Mesenchymal stem cell (in vitro differentiated cells and primary cell): ENCODE results near the gene MINK1.

Source experiments
- DNase-seq: peaks from one replicate; pipeline ENCODE4 v3.0.0-alpha.2; 2013
- H2AFZ ChIP-seq: one replicate; pipeline ENCODE4 v1.6.1; 2013; ENCODE audit warnings: low read depth, mild to moderate bottlenecking, control low read depth, inconsistent platforms, low read length, moderate library complexity
- H2AK5ac ChIP-seq: 2 replicates; pipeline ENCODE4 v1.6.1; 2013; ENCODE audit warnings: low read length, moderate library complexity, mild to moderate bottlenecking, inconsistent platforms; ENCODE audit not compliant: severe bottlenecking
- H2BK120ac ChIP-seq: one replicate; pipeline ENCODE4 v1.6.1; 2013; ENCODE audit warnings: low read depth, mild to moderate bottlenecking, inconsistent platforms, low read length, moderate library complexity
- H2BK12ac ChIP-seq, 2 experiments: one replicate each; pipeline ENCODE4 v1.6.1; 2013; ENCODE audit warnings: inconsistent platforms in 2 of 2, low read length in 2 of 2, mild to moderate bottlenecking in 2 of 2, moderate library complexity in 2 of 2, control low read depth in 1 of 2
- H2BK15ac ChIP-seq: one replicate; pipeline ENCODE4 v1.6.1; 2013; ENCODE audit warnings: mild to moderate bottlenecking, low read depth, inconsistent platforms; ENCODE audit not compliant: poor library complexity, severe bottlenecking
- H2BK5ac ChIP-seq: 2 replicates; pipeline ENCODE4 v1.6.1; 2013; ENCODE audit warnings: low read depth, mild to moderate bottlenecking, low read length, control low read depth, inconsistent platforms; ENCODE audit not compliant: poor library complexity, severe bottlenecking
- H3K14ac ChIP-seq, 2 experiments: one replicate each; pipeline ENCODE4 v1.6.1; 2013; ENCODE audit warnings: inconsistent platforms in 2 of 2, low read length in 2 of 2, control low read depth in 1 of 2, mild to moderate bottlenecking in 1 of 2, moderate library complexity in 1 of 2
- H3K18ac ChIP-seq, 2 experiments: one replicate each; pipeline ENCODE4 v1.6.1; 2013; ENCODE audit warnings: inconsistent platforms in 2 of 2, low read length in 2 of 2, control low read depth in 1 of 2, low read depth in 1 of 2, mild to moderate bottlenecking in 1 of 2
- H3K23ac ChIP-seq, 2 experiments: one replicate each; pipeline ENCODE4 v1.6.1; 2013; ENCODE audit warnings: inconsistent platforms in 2 of 2, low read length in 2 of 2, mild to moderate bottlenecking in 2 of 2, moderate library complexity in 2 of 2, control low read depth in 1 of 2
- H3K27ac ChIP-seq: 2 replicates; pipeline ENCODE4 v1.5.1; 2013; ENCODE audit warnings: mild to moderate bottlenecking, moderate library complexity, low read length, control low read depth, inconsistent platforms; ENCODE audit not compliant: poor library complexity, severe bottlenecking
- H3K27me3 ChIP-seq, 2 experiments: 2 replicates each; pipeline versions ENCODE4 v1.6.1 to v1.7.0; 2013; ENCODE audit warnings: low read length in 2 of 2, mild to moderate bottlenecking in 2 of 2, moderate library complexity in 2 of 2, control low read depth in 1 of 2, inconsistent platforms in 1 of 2; ENCODE audit not compliant: control insufficient read depth in 1 of 2, insufficient read depth in 1 of 2
- H3K36me3 ChIP-seq, 2 experiments: 2 replicates each; pipeline versions ENCODE4 v1.6.1 to v1.7.0; 2013; ENCODE audit warnings: low read length in 2 of 2, control low read depth in 1 of 2, inconsistent platforms in 1 of 2, low read depth in 1 of 2, mild to moderate bottlenecking in 1 of 2; ENCODE audit not compliant: insufficient read depth in 2 of 2, control insufficient read depth in 1 of 2
- H3K4ac ChIP-seq, 2 experiments: one replicate each; pipeline ENCODE4 v1.6.1; 2013; ENCODE audit warnings: inconsistent platforms in 2 of 2, low read length in 2 of 2, mild to moderate bottlenecking in 2 of 2, moderate library complexity in 2 of 2, control low read depth in 1 of 2, low read depth in 1 of 2
- H3K4me1 ChIP-seq: 2 replicates; pipeline ENCODE4 v1.6.1; 2013; ENCODE audit warnings: low read depth, low read length, control low read depth; ENCODE audit not compliant: control insufficient read depth, insufficient read depth
- H3K4me2 ChIP-seq: 2 replicates; pipeline ENCODE4 v1.6.1; 2013; ENCODE audit warnings: low read length, mild to moderate bottlenecking, inconsistent platforms; ENCODE audit not compliant: poor library complexity, severe bottlenecking
- H3K4me3 ChIP-seq, 2 experiments: 2 replicates each; pipeline versions ENCODE4 v1.5.1 to v1.7.0; 2013; ENCODE audit warnings: low read length in 2 of 2, mild to moderate bottlenecking in 2 of 2, control low read depth in 1 of 2, low read depth in 1 of 2; ENCODE audit not compliant: insufficient read depth in 1 of 2
- H3K79me1 ChIP-seq: replicated peaks from 2 replicates; pipeline ENCODE4 v1.6.1; 2013; ENCODE audit warnings: mild to moderate bottlenecking, control low read depth, low read length, inconsistent platforms; ENCODE audit not compliant: poor library complexity, severe bottlenecking
- H3K9ac ChIP-seq: 2 replicates; pipeline ENCODE4 v1.7.0; 2013; ENCODE audit warnings: mild to moderate bottlenecking, low read length, moderate library complexity
- H3K9me3 ChIP-seq: 2 replicates; pipeline ENCODE4 v1.7.0; 2013; ENCODE audit warnings: mild to moderate bottlenecking, low read length; ENCODE audit not compliant: control insufficient read depth
- H4K8ac ChIP-seq: one replicate; pipeline ENCODE4 v1.6.1; 2013; ENCODE audit warnings: inconsistent platforms, mild to moderate bottlenecking, low read length, moderate library complexity
- H4K91ac ChIP-seq: one replicate; pipeline ENCODE4 v1.6.1; 2013; ENCODE audit warnings: mild to moderate bottlenecking, low read length, inconsistent platforms
- WGBS: methylation state at CpG from one replicate; pipeline ENCODE4 v1.1.7; 2013; ENCODE audit warnings: mixed read lengths; 5-methylcytosine and 5-hydroxymethylcytosine counted together

MINK1 gene

GRCh38 chr17:4877089-4877488 is 43.9 kb downstream of the MINK1 start:
- Histone ChIP-seq H3K4me3 (no peak overlapping the region), H3K4me2 (no peak overlapping the region), H2BK5ac (no peak overlapping the region), H3K4ac (no peak overlapping the region), H3K14ac (no peak overlapping the region), H3K23ac (no peak overlapping the region), H2BK12ac (no peak overlapping the region), H3K27me3 (no peaks in the 10 kb centered on the region), H3K9me3 (no peaks in the 10 kb centered on the region), H2BK120ac (no peak overlapping the region), H4K8ac (no peak overlapping the region), H3K27ac (no peak overlapping the region), H2AFZ (no peak overlapping the region), H2BK15ac (no peak overlapping the region), H3K18ac (no peak overlapping the region), H3K9ac (no peak overlapping the region), H3K4me1 (no peaks in the 10 kb centered on the region), H2AK5ac (no peak overlapping the region), H3K36me3 (peaks cover 23 to 43% of the 10 kb centered on the region in 2 experiments), H4K91ac (no peak overlapping the region), H3K79me1 (peaks cover 37% of the 10 kb centered on the region)
- no peak for DNase-seq
- WGBS: 91% methylated on average over 3 of the region's 5 CpGs

- Histone ChIP-seq H3K9me3 (no peaks in the 10 kb centered on the region), H3K27ac (no peak overlapping the region), H3K23ac (no peak overlapping the region), H3K36me3 (peaks cover 28 to 58% of the 10 kb centered on the region in 2 experiments), H2AK5ac (no peak overlapping the region), H4K91ac (no peak overlapping the region), H3K4me3 (no peak overlapping the region), H4K8ac (no peak overlapping the region), H3K79me1 (peaks cover 39% of the 10 kb centered on the region), H2BK12ac (no peak overlapping the region), H2BK5ac (no peak overlapping the region), H3K4me1 (no peaks in the 10 kb centered on the region), H3K27me3 (no peaks in the 10 kb centered on the region), H3K4ac (no peak overlapping the region), H3K4me2 (no peak overlapping the region), H2AFZ (no peak overlapping the region), H3K9ac (no peak overlapping the region), H3K14ac (no peak overlapping the region), H2BK15ac (no peak overlapping the region), H2BK120ac (no peak overlapping the region), H3K18ac (no peak overlapping the region)
- no peak for DNase-seq
- WGBS: 100% methylated on average over 1 of the region's 4 CpGs
These were observed 46.5 kb downstream of the MINK1 start for GRCh38 chr17:4879601-4880000.

GRCh38 chr17:4880857-4881256 is 47.7 kb downstream of the MINK1 start:
- H3K4me1 ChIP-seq: no peaks in the 10 kb centered on the region
- DNase-seq: no peak

GRCh38 chr17:4881761-4882555 is 48.8 kb downstream of the MINK1 start:
- no peak overlapping the region for H3K4me3 ChIP-seq
- H3K4ac ChIP-seq: no peak overlapping the region
- H4K8ac ChIP-seq: no peak overlapping the region
- no peak overlapping the region for H3K14ac ChIP-seq
- no peak overlapping the region for H3K18ac ChIP-seq
- H3K36me3 ChIP-seq: peaks cover 52 to 79% of the 10 kb centered on the region in 2 experiments
- no peak overlapping the region for H2BK12ac ChIP-seq
- no peak overlapping the region for H2AFZ ChIP-seq
- H2BK120ac ChIP-seq: no peak overlapping the region
- WGBS: 59% methylated on average over 5 of the region's 9 CpGs
- no peak overlapping the region for H3K23ac ChIP-seq
- no peak overlapping the region for H2BK5ac ChIP-seq
- H2AK5ac ChIP-seq: no peak overlapping the region
- H3K9ac ChIP-seq: no peak overlapping the region
- H3K27me3 ChIP-seq: no peaks in the 10 kb centered on the region
- H3K4me1 ChIP-seq: no peaks in the 10 kb centered on the region
- peaks cover 34% of the 10 kb centered on the region for H3K79me1 ChIP-seq
- no peak overlapping the region for H4K91ac ChIP-seq
- H3K4me2 ChIP-seq: no peak overlapping the region
- no peaks in the 10 kb centered on the region for H3K9me3 ChIP-seq
- no peak overlapping the region for H3K27ac ChIP-seq
- DNase-seq: peak; percentile 43
- H2BK15ac ChIP-seq: no peak overlapping the region

More at GRCh38 chr17:4880857-4881256, 47.7 kb downstream of the MINK1 start:
- no peaks in the 10 kb centered on the region for H3K9me3 ChIP-seq
- no peak overlapping the region for H3K9ac ChIP-seq
- no peak overlapping the region for H3K14ac ChIP-seq
- H2BK12ac ChIP-seq: no peak overlapping the region
- H3K18ac ChIP-seq: no peak overlapping the region
- 90% methylated on average over 15 of the region's 15 CpGs for WGBS
- no peak overlapping the region for H4K8ac ChIP-seq
- no peak overlapping the region for H2BK120ac ChIP-seq
- H2AFZ ChIP-seq: no peak overlapping the region
- no peak overlapping the region for H3K23ac ChIP-seq
- peaks cover 41 to 71% of the 10 kb centered on the region in 2 experiments for H3K36me3 ChIP-seq
- no peak overlapping the region for H2BK15ac ChIP-seq
- no peak overlapping the region for H3K4me3 ChIP-seq
- H3K4ac ChIP-seq: no peak overlapping the region
- no peaks in the 10 kb centered on the region for H3K27me3 ChIP-seq
- H2AK5ac ChIP-seq: no peak overlapping the region
- H3K27ac ChIP-seq: no peak overlapping the region
- H4K91ac ChIP-seq: no peak overlapping the region
- H3K79me1 ChIP-seq: peaks cover 39% of the 10 kb centered on the region
- H3K4me2 ChIP-seq: no peak overlapping the region
- H2BK5ac ChIP-seq: no peak overlapping the region
